K562 (cell line): ENCODE measurements around the gene CHMP1A. TPM values are rescaled to one million over a fixed set of nuclear protein-coding genes. Genes with fewer than 3 reads are reported as not detected.

Experiments
- ATAC-seq: fragments of 200-7000 bp; cut with Tn5 transposase; 3 replicates; pipeline ENCODE4 v1.9.1; 2020; ENCODE audit warnings: moderate library complexity
- BruUV-seq: library from RNA; stranded (reverse); fragments of 400-500 nt; replicated peaks from 2 replicates; lab custom pipeline; 2021; lab: Mats Ljungman, UMichigan
- CTCF ChIA-PET: fragments of 300-600 bp; formaldehyde crosslinking; extraction: SDS; loops from one replicate; lab custom pipeline; 2021; ENCODE audit warnings: low intra/inter-chr PET ratio; lab: Yijun Ruan, JAX
- POLR2A ChIA-PET: fragments of 300-600, 350-650 bp; sonication (Branson Sonifier 250); formaldehyde crosslinking; extraction: SDS; loops from one replicate; lab custom pipeline; 2021; ENCODE audit warnings: antibody characterized with exemption, inconsistent platforms; lab: Yijun Ruan, JAX
- DNase-seq, 4 experiments: peaks; one replicate each; pipeline versions ENCODE4 v3.0.0 to v3.0.0-alpha.2; 2011 to 2018; ENCODE audit warnings: low spot score in 3 of 4, mixed read lengths in 3 of 4; ENCODE audit errors: extremely low read depth in 1 of 4
- FAIRE-seq: peaks from 2 replicates; lab custom pipeline; 2011; peaks lifted over from hg19 to GRCh38; lab: Jason Lieb, UNC
- H2AFZ ChIP-seq: 2 replicates; pipeline ENCODE4 v1.6.0; 2011; ENCODE audit warnings: low read depth, low read length, control low read depth, inconsistent platforms
- H3K27ac ChIP-seq: fragments of 200-600 bp; 3 replicates; pipeline ENCODE4 v1.8.0; 2011; ENCODE audit warnings: low read depth, mild to moderate bottlenecking, control low read depth, inconsistent platforms, low read length, moderate library complexity, mixed read lengths; ENCODE audit errors: extremely low read depth
- H3K27me3 ChIP-seq, 2 experiments: fragments of 300-600 bp in 1 of 2; 2 replicates in 1 of 2; 3 replicates in 1 of 2; pipeline versions ENCODE4 v1.6.0 to v1.8.0; 2011; ENCODE audit warnings: inconsistent platforms in 2 of 2, low read length in 2 of 2, mild to moderate bottlenecking in 1 of 2, mixed read lengths in 1 of 2, moderate library complexity in 1 of 2; ENCODE audit not compliant: control insufficient read depth in 2 of 2, insufficient read depth in 2 of 2
- H3K36me3 ChIP-seq: fragments of 300-600 bp; 3 replicates; pipeline ENCODE4 v1.8.0; 2011; ENCODE audit warnings: mild to moderate bottlenecking, low read length, inconsistent platforms; ENCODE audit not compliant: control insufficient read depth, insufficient read depth
- H3K4me1 ChIP-seq, 2 experiments: fragments of 200-600 bp in 1 of 2; replicated peaks in 1 of 2; 2 replicates in 1 of 2; 3 replicates in 1 of 2; pipeline versions ENCODE4 v1.5.1 to v1.8.0; 2011; ENCODE audit warnings: inconsistent platforms in 2 of 2, low read length in 2 of 2, mild to moderate bottlenecking in 1 of 2, mixed read lengths in 1 of 2, moderate library complexity in 1 of 2; ENCODE audit not compliant: control insufficient read depth in 2 of 2, insufficient read depth in 2 of 2
- H3K4me2 ChIP-seq: 2 replicates; pipeline ENCODE4 v1.6.1; 2011; ENCODE audit warnings: low read length, control low read depth, inconsistent platforms, mixed read lengths; ENCODE audit not compliant: insufficient read depth
- H3K4me3 ChIP-seq: fragments of 200-600 bp; sonication (generic), shearing (Covaris generic); 2 replicates; pipeline ENCODE4 v1.5.1; 2016; ENCODE audit warnings: control low read depth, inconsistent platforms
- H3K79me2 ChIP-seq: fragments of 200-600 bp; 3 replicates; pipeline ENCODE4 v1.8.0; 2011; ENCODE audit warnings: low read length, inconsistent platforms; ENCODE audit not compliant: control insufficient read depth, insufficient read depth
- H3K9ac ChIP-seq, 2 experiments: 2 replicates each; pipeline versions ENCODE4 v1.6.0 to v1.6.1; 2011; ENCODE audit warnings: low read depth in 2 of 2, low read length in 2 of 2, control low read depth in 1 of 2, inconsistent platforms in 1 of 2, mild to moderate bottlenecking in 1 of 2, mixed read lengths in 1 of 2; ENCODE audit not compliant: insufficient read depth in 1 of 2
- H3K9me1 ChIP-seq: one replicate; pipeline ENCODE4 v1.6.0; 2011; ENCODE audit warnings: inconsistent platforms, mild to moderate bottlenecking, low read length, moderate library complexity; ENCODE audit not compliant: control insufficient read depth, insufficient read depth
- H3K9me3 ChIP-seq: replicated peaks from 2 replicates; pipeline ENCODE4 v1.5.1; 2011; ENCODE audit warnings: low read depth, low read length, inconsistent platforms; ENCODE audit not compliant: control insufficient read depth, insufficient read depth
- H4K20me1 ChIP-seq: replicated peaks from 2 replicates; pipeline ENCODE4 v1.6.1; 2011; ENCODE audit warnings: low read length, inconsistent platforms, mixed read lengths; ENCODE audit not compliant: control insufficient read depth, insufficient read depth
- CBX5 ChIP-seq: IDR thresholded peaks from 2 replicates; pipeline ENCODE4 v1.6.1; 2014; ENCODE audit warnings: low read depth, borderline replicate concordance
- CCAR2 ChIP-seq: fragments of 200-400 bp; formaldehyde crosslinking; IDR thresholded peaks from 2 replicates; pipeline ENCODE4 v1.6.1; 2017; ENCODE audit warnings: mild to moderate bottlenecking, low read depth, low read length
- DMBX1 ChIP-seq: fragments of 250-450 bp; sonication (Bioruptor Pico); IDR thresholded peaks from 2 replicates; pipeline ENCODE4 v1.8.0; 2022; ENCODE audit warnings: inconsistent platforms, mild to moderate bottlenecking, moderate library complexity, borderline replicate concordance
- E2F8 ChIP-seq: fragments of 450-650 bp; IDR thresholded peaks from 2 replicates; pipeline ENCODE4 v1.7.1; 2018; ENCODE audit warnings: mild to moderate bottlenecking, low read depth; ENCODE audit not compliant: partially characterized antibody
- IRF9 ChIP-seq: fragments of 450-650 bp; IDR thresholded peaks from 2 replicates; pipeline ENCODE4 v1.6.1; 2016; ENCODE audit warnings: missing biosample characterization, missing genetic modification characterization
- KLF1 ChIP-seq: fragments of 450-650 bp; IDR thresholded peaks from 2 replicates; pipeline ENCODE4 v1.6.1; 2016; ENCODE audit warnings: missing genetic modification characterization, missing compliant biosample characterization
- MAX ChIP-seq: sonication (generic); formaldehyde crosslinking; IDR thresholded peaks from 2 replicates; pipeline ENCODE4 v1.9.0; 2022; ENCODE audit warnings: mild to moderate bottlenecking, missing genetic modification reagents
- SMC3 ChIP-seq: conservative IDR thresholded peaks from 2 replicates; pipeline ENCODE4 v1.6.1; 2011; ENCODE audit warnings: low read depth, low read length, improper control_type of control experiment; ENCODE audit not compliant: insufficient read depth
- SRSF7 ChIP-seq: fragments of 200-400 bp; formaldehyde crosslinking; optimal IDR thresholded peaks from 2 replicates; pipeline ENCODE3; 2017; ENCODE audit warnings: mild to moderate bottlenecking, low read depth, low read length
- ZFP36 ChIP-seq: fragments of 150-350 bp; IDR thresholded peaks from 2 replicates; pipeline ENCODE4 v1.6.1; 2018; ENCODE audit warnings: low read length, low read depth; ENCODE audit not compliant: partially characterized antibody
- ZNF134 ChIP-seq: fragments of 250-450 bp; sonication (Bioruptor Pico); conservative IDR thresholded peaks from 2 replicates; pipeline ENCODE4 v1.4.0; 2020
- WGBS: fragments of 100-300 bp; shearing (Covaris generic); methylation state at CpG from one replicate; pipeline ENCODE4 v1.1.6; 2016; ENCODE audit warnings: low coverage, mixed read lengths; ENCODE audit not compliant: insufficient coverage; ENCODE audit errors: missing lambda C conversion rate; 5-methylcytosine and 5-hydroxymethylcytosine counted together
- in situ Hi-C: fragments of 300-500 bp; cut with MboI; formaldehyde crosslinking; loops from 4 replicates; pipeline ENCODE4 v1.15.0; 2018; ENCODE audit warnings: inconsistent platforms, mixed read lengths
- intact Hi-C: fragments of 100-400 bp; cut with micrococcal nuclease; formaldehyde crosslinking; loops from 2 replicates; pipeline ENCODE4 v1.14.2; 2022
- polyA plus RNA-seq, 8 experiments: library from polyadenylated mRNA; depleted of rRNA in 4 of 8; stranded (reverse) in 5 of 8; unstranded in 3 of 8; fragments of >200 nt; fragmentation: Nextera tagmentation in 2 of 8; fragmentation: Illumina TruSeq in 1 of 8; extraction: Ambion mirVana in 2 of 8; extraction: Trizol in 1 of 8; gene quantifications; 2 replicates each; pipeline versions ENCODE4 v1.2.1 to v1.2.3, GENCODE V29; 2011 to 2014; ENCODE audit warnings: inconsistent platforms in 1 of 8, missing spikeins in 1 of 8
- total RNA-seq, 7 experiments: library from RNA; depleted of rRNA in 6 of 7; stranded (reverse); fragments of >200 nt in 6 of 7; fragmentation: Illumina TruSeq in 2 of 7; extraction: Trizol in 2 of 7; gene quantifications; 2 replicates each; pipeline versions ENCODE4 v1.2.1 to v1.2.3, GENCODE V29; 2011 to 2021; ENCODE audit warnings: low replicate concordance in 1 of 7

The CHMP1A gene
- total and polyA plus RNA-seq, 9 of the 15 experiments (the other 6 are each of a cell fraction or from before 2014, with no cell fraction given), result 0.83 to 79.9 (median 45.2) TPM

- H2AFZ ChIP-seq, result no peak overlapping the region
- no peak for TF ChIP-seq IRF9 (tag)
- peak; percentile 30 for TF ChIP-seq ZFP36
- no peak overlapping the region for H3K4me2 ChIP-seq
- no peak for DNase-seq
- H3K27ac ChIP-seq, result no peak overlapping the region
- in situ Hi-C loops, result no loop called here
- H4K20me1 ChIP-seq, result 0 out of 2 replicates have a peak, but pooled peaks cover 5% of the 10 kb centered on the region
- H3K4me1 ChIP-seq, result peaks cover 0 to 62% of the 10 kb centered on the region in 2 experiments; a peak in 3 of 5 replicates
- H3K79me2 ChIP-seq, result no peaks in the 10 kb centered on the region
- FAIRE-seq, result peak; percentile 65
- ChIA-PET POLR2A (interaction anchor here (0.7 to 2.1 kb wide), 2 partner anchors 9 to 41 kb away, joined by 4 read pairs; no protein-coding TSS in a partner anchor), CTCF (no interaction called here)
- H3K4me3 ChIP-seq, result no peak overlapping the region
- no peak overlapping the region for H3K9ac ChIP-seq
- no TSS peak for BruUV-seq
- WGBS, result 20% methylated on average over 8 of the region's 8 CpGs
- intact Hi-C loops, result loop anchor here (5.0 kb wide), 1 partner anchor 36 kb away; no protein-coding TSS in a partner anchor
- H3K9me3 ChIP-seq, result no peaks in the 10 kb centered on the region
- no peak; the same call in 1 of the 3 replicates for ATAC-seq
- no peaks in the 10 kb centered on the region for H3K27me3 ChIP-seq
- H3K36me3 ChIP-seq, result peaks cover 6% of the 10 kb centered on the region; the same call in 2 of the 3 replicates
- H3K9me1 ChIP-seq, result no peaks in the 10 kb centered on the region
Observed at GRCh38 chr16:89600956-89601355, 56.6 kb downstream of the CHMP1A start.

- ChIA-PET POLR2A (interaction anchor here (1.1 to 2.1 kb wide), 2 partner anchors 9 to 20 kb away, joined by 3 to 4 read pairs; no protein-coding TSS in a partner anchor), CTCF (no interaction called here)
- H4K20me1 ChIP-seq, result 0 out of 2 replicates have a peak, but pooled peaks cover 5% of the 10 kb centered on the region
- no peak overlapping the region for H3K4me2 ChIP-seq
- no peak overlapping the region; a peak in 1 of 4 replicates for H3K9ac ChIP-seq
- in situ Hi-C loops, result no loop called here
- peaks cover 11% of the 10 kb centered on the region; the same call in 2 of the 3 replicates for H3K36me3 ChIP-seq
- intact Hi-C loops, result loop anchor here (5.0 kb wide), 1 partner anchor 37 kb away; no protein-coding TSS in a partner anchor
- H3K9me3 ChIP-seq, result no peaks in the 10 kb centered on the region
- no peaks in the 10 kb centered on the region for H3K79me2 ChIP-seq
- H3K4me3 ChIP-seq, result no peak overlapping the region
- no peaks in the 10 kb centered on the region for H3K27me3 ChIP-seq
- H3K27ac ChIP-seq, result no peak overlapping the region; the same call in 2 of the 3 replicates
- H2AFZ ChIP-seq, result no peak overlapping the region
- FAIRE-seq (no peak), DNase-seq (no peak), ATAC-seq (no peak)
- H3K9me1 ChIP-seq, result no peaks in the 10 kb centered on the region
- 26% methylated on average over 11 of the region's 12 CpGs for WGBS
- H3K4me1 ChIP-seq, result peaks cover 0 to 62% of the 10 kb centered on the region in 2 experiments; a peak in 3 of 5 replicates
- BruUV-seq, result no TSS peak
- TF ChIP-seq ZNF134 (no peak), E2F8 (no peak), KLF1 (tag) (no peak), DMBX1 (CRISPR knock-in tag) (no peak), CCAR2 (no peak), MAX (CRISPR knock-in tag) (peak; percentile 84), CBX5 (no peak), SMC3 (no peak), SRSF7 (no peak)
Observed at GRCh38 chr16:89600427-89600826, 57.1 kb downstream of the CHMP1A start.
